Measurements from ENCODE around the gene RNF112.

RNF112 gene

DNA sequence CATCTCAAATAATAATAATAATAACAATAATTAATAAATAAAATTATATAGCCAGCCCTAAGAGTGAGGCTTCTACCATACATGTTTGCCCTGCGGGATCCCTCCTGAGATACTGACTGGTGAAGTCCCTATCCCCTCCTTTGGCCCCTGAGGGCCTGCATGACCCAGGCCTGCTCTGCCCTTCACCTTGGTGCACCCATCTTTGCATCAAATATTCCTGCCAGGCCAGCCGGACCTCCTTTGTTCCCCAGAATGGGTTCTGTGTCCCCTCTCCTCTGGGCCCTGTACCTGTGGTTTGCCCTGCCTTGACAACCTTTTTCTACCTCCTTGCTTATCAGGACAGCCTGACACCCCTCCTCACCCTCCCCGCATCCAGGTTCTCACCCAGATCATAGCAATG, 2.0 kb upstream of the RNF112 start:
- Histone ChIP-seq H3K9me3 (ENCODE audit: control extremely low read depth in 1 of 5, control insufficient read depth in 4 of 5, insufficient read depth in 2 of 5, low read depth in 1 of 5, low read length in 4 of 5) (no peaks in the 10 kb centered on the region), H3K27me3 (replicated peaks in 2 of 5; ENCODE audit: control insufficient read depth in 4 of 5, insufficient read depth in 5 of 5, low read length in 4 of 5) (peaks cover 0 to 16% (median 5%) of the 10 kb centered on the region in 5 experiments), H3K4me1 (ENCODE audit: control extremely low read depth in 1 of 4, control insufficient read depth in 4 of 4, insufficient read depth in 4 of 4, low read length in 3 of 4) (no peaks in the 10 kb centered on the region), H3K27ac (ENCODE audit: insufficient read depth in 1 of 2, low read depth in 1 of 2, low read length in 2 of 2, poor library complexity in 1 of 2, severe bottlenecking in 2 of 2) (no peak overlapping the region), H3K36me3 (ENCODE audit: control insufficient read depth in 4 of 4, insufficient read depth in 4 of 4, low read length in 3 of 4) (no peaks in the 10 kb centered on the region), H3K4me3 (ENCODE audit: control insufficient read depth in 1 of 7, extremely low read depth in 1 of 7, insufficient read depth in 4 of 7, low read depth in 2 of 7, low read length in 6 of 7) (no peak overlapping the region)
- CTCF ChIA-PET: interaction anchor here (0.6 to 1.2 kb wide), 3 partner anchors 31 to 62 kb away, joined by 3 read pairs; no protein-coding TSS in a partner anchor
- POLR2A ChIA-PET: no interaction called here
- 100% methylated on average over 2 of the region's 3 CpGs for WGBS (ENCODE audit: insufficient coverage)
- no peak for DNase-seq

DNA sequence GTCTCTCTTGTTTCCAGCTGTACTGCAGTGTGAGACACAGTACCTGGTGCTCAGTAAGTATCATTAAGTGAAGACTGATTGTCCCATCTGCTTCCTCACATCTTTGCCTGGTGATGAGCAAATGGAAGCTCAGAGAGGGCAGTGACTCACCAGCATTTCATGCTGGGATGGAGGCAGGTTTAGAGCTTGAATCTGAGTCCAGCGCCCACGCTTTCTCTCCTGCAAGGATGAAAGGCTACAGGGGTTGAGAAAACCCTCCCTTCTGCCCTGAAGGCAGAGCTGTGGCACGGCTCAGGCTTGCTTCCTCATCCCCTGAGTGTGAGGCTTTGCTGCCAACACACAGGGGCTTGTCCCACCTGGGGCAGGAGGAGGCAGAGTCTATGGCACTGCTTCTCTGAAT, 1.5 kb upstream of the RNF112 start:
- Histone ChIP-seq H3K27me3 (replicated peaks in 2 of 5; ENCODE audit: control insufficient read depth in 4 of 5, insufficient read depth in 5 of 5, low read length in 4 of 5) (peaks cover 0 to 16% (median 5%) of the 10 kb centered on the region in 5 experiments), H3K4me3 (ENCODE audit: control insufficient read depth in 1 of 7, extremely low read depth in 1 of 7, insufficient read depth in 4 of 7, low read depth in 2 of 7, low read length in 6 of 7) (no peak overlapping the region), H3K36me3 (ENCODE audit: control insufficient read depth in 4 of 4, insufficient read depth in 4 of 4, low read length in 3 of 4) (no peaks in the 10 kb centered on the region), H3K4me1 (ENCODE audit: control extremely low read depth in 1 of 4, control insufficient read depth in 4 of 4, insufficient read depth in 4 of 4, low read length in 3 of 4) (no peaks in the 10 kb centered on the region), H3K9me3 (ENCODE audit: control extremely low read depth in 1 of 5, control insufficient read depth in 4 of 5, insufficient read depth in 2 of 5, low read depth in 1 of 5, low read length in 4 of 5) (no peaks in the 10 kb centered on the region), H3K27ac (ENCODE audit: insufficient read depth in 1 of 2, low read depth in 1 of 2, low read length in 2 of 2, poor library complexity in 1 of 2, severe bottlenecking in 2 of 2) (no peak overlapping the region)
- POLR2A ChIA-PET: no interaction called here
- DNase-seq: no peak
- WGBS (ENCODE audit: insufficient coverage): 78% methylated on average over 3 of the region's 3 CpGs
- CTCF ChIA-PET: interaction anchor here (0.6 to 1.2 kb wide), 2 partner anchors 32 to 62 kb away, joined by 3 read pairs; no protein-coding TSS in a partner anchor

DNA sequence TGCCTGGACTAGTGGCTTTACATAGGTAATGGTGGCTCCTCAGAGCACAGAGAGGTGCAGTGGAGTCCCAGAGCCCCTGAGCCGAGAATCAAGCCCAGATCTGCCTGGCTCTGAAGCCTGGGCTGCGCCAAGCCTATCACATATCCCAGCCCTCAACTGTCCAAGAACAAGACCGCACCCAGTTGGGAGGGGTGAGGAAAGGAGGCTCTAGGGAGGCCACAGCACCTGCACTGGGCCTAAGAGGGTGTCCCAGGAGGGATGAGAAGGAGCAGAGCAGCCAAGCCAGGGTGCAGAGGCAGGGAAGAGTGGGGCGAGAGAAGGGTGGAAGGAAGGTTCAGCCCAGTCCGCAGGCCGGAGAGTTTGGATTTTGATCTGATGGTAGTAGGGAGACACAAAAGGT, 941 bp upstream of the RNF112 start:
- 97% methylated on average over 5 of the region's 6 CpGs for WGBS (ENCODE audit: insufficient coverage)
- peaks cover 0 to 22% (median 5%) of the 10 kb centered on the region in 5 experiments for H3K27me3 ChIP-seq (replicated peaks in 2 of 5; ENCODE audit: control insufficient read depth in 4 of 5, insufficient read depth in 5 of 5, low read length in 4 of 5)
- POLR2A ChIA-PET: no interaction called here

DNA sequence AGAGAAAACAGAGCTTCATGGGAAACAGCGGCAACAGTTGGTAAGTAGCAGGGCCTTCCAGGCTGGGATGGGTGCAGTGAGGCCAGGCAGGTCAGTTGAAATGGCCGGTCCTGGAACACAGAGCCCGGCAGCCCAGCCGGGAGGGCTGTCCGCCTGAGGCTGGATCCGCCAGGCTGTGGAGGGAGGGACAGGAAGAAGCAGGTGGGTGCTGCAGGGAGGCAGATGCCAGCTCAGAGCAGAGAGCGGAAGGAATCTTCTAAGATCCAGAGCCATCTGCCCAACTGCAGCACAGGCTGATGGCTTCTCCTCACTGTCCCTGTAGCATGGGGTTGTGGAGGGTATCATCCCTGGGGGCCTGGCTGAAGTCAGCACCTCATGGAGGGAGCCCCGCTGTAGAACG, 599 bp downstream of the RNF112 start:
- Histone ChIP-seq H3K36me3 (ENCODE audit: control insufficient read depth in 4 of 4, insufficient read depth in 4 of 4, low read length in 3 of 4) (no peaks in the 10 kb centered on the region), H3K27ac (ENCODE audit: insufficient read depth in 1 of 2, low read depth in 1 of 2, low read length in 2 of 2, poor library complexity in 1 of 2, severe bottlenecking in 2 of 2) (no peak overlapping the region), H3K27me3 (replicated peaks in 2 of 5; ENCODE audit: control insufficient read depth in 4 of 5, insufficient read depth in 5 of 5, low read length in 4 of 5) (peaks cover 0 to 25% (median 6%) of the 10 kb centered on the region in 5 experiments), H3K9me3 (ENCODE audit: control extremely low read depth in 1 of 5, control insufficient read depth in 4 of 5, insufficient read depth in 2 of 5, low read depth in 1 of 5, low read length in 4 of 5) (no peaks in the 10 kb centered on the region), H3K4me1 (ENCODE audit: control extremely low read depth in 1 of 4, control insufficient read depth in 4 of 4, insufficient read depth in 4 of 4, low read length in 3 of 4) (no peaks in the 10 kb centered on the region), H3K4me3 (ENCODE audit: control insufficient read depth in 1 of 7, extremely low read depth in 1 of 7, insufficient read depth in 4 of 7, low read depth in 2 of 7, low read length in 6 of 7) (no peak overlapping the region)
- DNase-seq: no peak
- ChIA-PET CTCF (interaction anchor here (0.8 to 1.5 kb wide), 2 partner anchors 8 to 34 kb away, joined by 3 read pairs; partner anchors contain the start of gene MAPK7), POLR2A (interaction anchor here (0.8 kb wide), 1 partner anchor 42 kb away, joined by 3 read pairs; no protein-coding TSS in a partner anchor)
- WGBS (ENCODE audit: insufficient coverage): no CpG with 5 or more reads among the region's 9 CpGs

More for the DNA sequence above, 941 bp upstream of the RNF112 start:
- Histone ChIP-seq H3K27ac (ENCODE audit: insufficient read depth in 1 of 2, low read depth in 1 of 2, low read length in 2 of 2, poor library complexity in 1 of 2, severe bottlenecking in 2 of 2) (no peak overlapping the region), H3K4me1 (ENCODE audit: control extremely low read depth in 1 of 4, control insufficient read depth in 4 of 4, insufficient read depth in 4 of 4, low read length in 3 of 4) (no peaks in the 10 kb centered on the region), H3K4me3 (ENCODE audit: control insufficient read depth in 1 of 7, extremely low read depth in 1 of 7, insufficient read depth in 4 of 7, low read depth in 2 of 7, low read length in 6 of 7) (no peak overlapping the region), H3K36me3 (ENCODE audit: control insufficient read depth in 4 of 4, insufficient read depth in 4 of 4, low read length in 3 of 4) (no peaks in the 10 kb centered on the region), H3K9me3 (ENCODE audit: control extremely low read depth in 1 of 5, control insufficient read depth in 4 of 5, insufficient read depth in 2 of 5, low read depth in 1 of 5, low read length in 4 of 5) (no peaks in the 10 kb centered on the region)
- no peak for DNase-seq
- CTCF ChIA-PET: interaction anchor here (1.0 to 1.2 kb wide), 2 partner anchors 32 to 47 kb away, joined by 3 to 4 read pairs; no protein-coding TSS in a partner anchor

DNA sequence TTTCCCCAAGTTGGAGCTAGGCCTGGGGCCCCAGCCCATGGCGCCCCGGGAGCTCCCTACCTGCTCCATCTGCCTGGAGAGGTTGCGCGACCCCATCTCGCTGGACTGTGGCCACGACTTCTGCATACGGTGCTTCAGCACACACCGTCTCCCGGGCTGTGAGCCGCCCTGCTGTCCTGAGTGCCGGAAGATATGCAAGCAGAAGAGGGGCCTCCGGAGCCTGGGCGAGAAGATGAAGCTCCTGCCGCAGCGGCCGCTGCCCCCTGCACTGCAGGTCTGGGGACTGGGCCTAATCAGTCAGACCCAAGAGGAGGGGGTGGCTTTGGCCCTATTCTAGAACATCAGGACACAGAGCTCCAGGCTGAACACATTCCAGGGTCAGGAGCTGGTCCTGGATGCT, 1.5 kb downstream of the RNF112 start:
- CTCF ChIA-PET: interaction anchor here (0.8 to 1.6 kb wide), 4 partner anchors 9 to 35 kb away, joined by 3 to 6 read pairs (median 3); partner anchors contain the start of gene MAPK7
- 98% methylated on average over 16 of the region's 16 CpGs for WGBS (ENCODE audit: insufficient coverage)

DNA sequence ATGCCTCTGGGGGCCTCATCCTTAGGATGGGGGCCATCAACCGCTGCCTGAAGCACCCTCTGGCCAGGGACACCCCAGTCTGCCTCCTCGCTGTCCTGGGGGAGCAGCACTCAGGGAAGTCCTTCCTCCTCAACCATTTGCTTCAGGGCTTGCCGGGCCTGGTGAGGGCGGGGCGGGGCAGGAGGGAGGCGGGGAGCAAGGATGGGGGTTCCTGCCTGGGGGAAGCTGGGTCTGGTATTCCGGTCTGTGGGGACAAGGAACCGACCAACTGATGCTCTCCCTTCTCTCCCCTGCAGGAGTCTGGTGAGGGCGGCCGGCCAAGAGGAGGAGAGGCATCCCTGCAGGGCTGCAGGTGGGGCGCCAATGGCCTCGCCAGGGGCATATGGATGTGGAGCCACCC, 2.0 kb downstream of the RNF112 start:
- WGBS (ENCODE audit: insufficient coverage): 90% methylated on average over 3 of the region's 12 CpGs
- H3K27me3 ChIP-seq (replicated peaks in 2 of 5; ENCODE audit: control insufficient read depth in 4 of 5, insufficient read depth in 5 of 5, low read length in 4 of 5): peaks cover 0 to 28% (median 7%) of the 10 kb centered on the region in 5 experiments
- DNase-seq: no peak
- no peaks in the 10 kb centered on the region for H3K9me3 ChIP-seq (ENCODE audit: control extremely low read depth in 1 of 5, control insufficient read depth in 4 of 5, insufficient read depth in 2 of 5, low read depth in 1 of 5, low read length in 4 of 5)
- no peak overlapping the region for H3K27ac ChIP-seq (ENCODE audit: insufficient read depth in 1 of 2, low read depth in 1 of 2, low read length in 2 of 2, poor library complexity in 1 of 2, severe bottlenecking in 2 of 2)
- CTCF ChIA-PET: interaction anchor here (1.1 to 1.6 kb wide), 4 partner anchors 14 to 50 kb away, joined by 3 to 6 read pairs (median 3); partner anchors contain the start of gene MAPK7
- POLR2A ChIA-PET: no interaction called here
- no peak overlapping the region for H3K4me3 ChIP-seq (ENCODE audit: control insufficient read depth in 1 of 7, extremely low read depth in 1 of 7, insufficient read depth in 4 of 7, low read depth in 2 of 7, low read length in 6 of 7)
- H3K4me1 ChIP-seq (ENCODE audit: control extremely low read depth in 1 of 4, control insufficient read depth in 4 of 4, insufficient read depth in 4 of 4, low read length in 3 of 4): no peaks in the 10 kb centered on the region
- no peaks in the 10 kb centered on the region for H3K36me3 ChIP-seq (ENCODE audit: control insufficient read depth in 4 of 4, insufficient read depth in 4 of 4, low read length in 3 of 4)

More for the DNA sequence above, 1.5 kb downstream of the RNF112 start:
- POLR2A ChIA-PET: no interaction called here
- DNase-seq: no peak
- H3K9me3 ChIP-seq (ENCODE audit: control extremely low read depth in 1 of 5, control insufficient read depth in 4 of 5, insufficient read depth in 2 of 5, low read depth in 1 of 5, low read length in 4 of 5): no peaks in the 10 kb centered on the region
- H3K27ac ChIP-seq (ENCODE audit: insufficient read depth in 1 of 2, low read depth in 1 of 2, low read length in 2 of 2, poor library complexity in 1 of 2, severe bottlenecking in 2 of 2): no peak overlapping the region
- H3K4me1 ChIP-seq (ENCODE audit: control extremely low read depth in 1 of 4, control insufficient read depth in 4 of 4, insufficient read depth in 4 of 4, low read length in 3 of 4): no peaks in the 10 kb centered on the region
- peaks cover 0 to 28% (median 6%) of the 10 kb centered on the region in 5 experiments for H3K27me3 ChIP-seq (replicated peaks in 2 of 5; ENCODE audit: control insufficient read depth in 4 of 5, insufficient read depth in 5 of 5, low read length in 4 of 5)
- H3K4me3 ChIP-seq (ENCODE audit: control insufficient read depth in 1 of 7, extremely low read depth in 1 of 7, insufficient read depth in 4 of 7, low read depth in 2 of 7, low read length in 6 of 7): no peak overlapping the region
- H3K36me3 ChIP-seq (ENCODE audit: control insufficient read depth in 4 of 4, insufficient read depth in 4 of 4, low read length in 3 of 4): no peaks in the 10 kb centered on the region

DNA sequence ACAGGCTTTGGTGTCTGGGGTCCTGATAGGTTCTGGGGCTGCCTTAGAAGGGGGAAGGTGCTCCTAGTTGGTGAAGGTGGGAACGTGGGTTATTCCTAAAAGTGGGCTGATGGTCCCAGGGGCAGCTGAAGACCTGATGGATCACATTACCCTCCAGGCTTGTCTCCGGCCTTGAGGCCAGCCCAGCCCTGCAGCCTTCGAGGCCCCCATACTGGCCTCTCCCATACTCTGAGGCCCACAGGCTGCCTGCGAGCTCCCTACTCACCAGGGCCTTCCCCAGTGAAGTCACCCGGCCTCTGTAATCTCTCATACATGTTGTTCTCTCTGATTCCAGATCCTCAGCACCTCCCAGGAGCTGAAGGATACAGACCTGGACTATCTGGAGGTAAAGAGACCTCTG, 2.7 kb downstream of the RNF112 start:
- Histone ChIP-seq H3K4me3 (ENCODE audit: control insufficient read depth in 1 of 7, extremely low read depth in 1 of 7, insufficient read depth in 4 of 7, low read depth in 2 of 7, low read length in 6 of 7) (no peak overlapping the region), H3K9me3 (ENCODE audit: control extremely low read depth in 1 of 5, control insufficient read depth in 4 of 5, insufficient read depth in 2 of 5, low read depth in 1 of 5, low read length in 4 of 5) (no peaks in the 10 kb centered on the region), H3K36me3 (ENCODE audit: control insufficient read depth in 4 of 4, insufficient read depth in 4 of 4, low read length in 3 of 4) (no peaks in the 10 kb centered on the region), H3K4me1 (ENCODE audit: control extremely low read depth in 1 of 4, control insufficient read depth in 4 of 4, insufficient read depth in 4 of 4, low read length in 3 of 4) (peaks cover 0 to 3% (median 0%) of the 10 kb centered on the region in 4 experiments), H3K27ac (ENCODE audit: insufficient read depth in 1 of 2, low read depth in 1 of 2, low read length in 2 of 2, poor library complexity in 1 of 2, severe bottlenecking in 2 of 2) (no peak overlapping the region), H3K27me3 (replicated peaks in 2 of 5; ENCODE audit: control insufficient read depth in 4 of 5, insufficient read depth in 5 of 5, low read length in 4 of 5) (peaks cover 0 to 28% (median 8%) of the 10 kb centered on the region in 5 experiments)
- ChIA-PET POLR2A (no interaction called here), CTCF (interaction anchor here (1.1 to 1.6 kb wide), 3 partner anchors 13 to 51 kb away, joined by 3 to 6 read pairs (median 3); no protein-coding TSS in a partner anchor)
- no peak for DNase-seq
- WGBS (ENCODE audit: insufficient coverage): 90% methylated on average over 4 of the region's 5 CpGs
